ENCODE results near the gene DAB1. TPM values are rescaled to one million over a fixed set of nuclear protein-coding genes. Genes with fewer than 3 reads are reported as not detected.

Gene DAB1
- total RNA-seq, 1 experiment from 2014 or later, result not detected

DNA sequence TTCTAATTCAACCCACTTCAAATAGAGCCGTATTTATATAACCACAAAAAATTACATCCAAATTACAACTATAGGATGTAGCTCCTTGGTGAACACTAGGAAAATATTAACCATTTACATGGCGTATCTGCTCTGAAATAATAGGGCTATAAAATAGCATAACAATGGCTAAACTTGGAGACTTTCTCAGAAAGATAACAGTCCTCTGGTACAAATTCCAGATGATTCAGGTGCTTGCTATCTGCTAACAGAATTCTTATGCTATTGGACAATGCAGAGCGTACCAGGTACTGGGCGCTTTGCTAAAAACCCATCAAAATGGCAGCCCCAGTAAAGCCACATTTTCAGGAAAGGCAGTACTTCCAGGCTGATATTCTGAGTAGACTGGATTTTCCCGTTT, 248.4 kb downstream of the DAB1 start:
- intact Hi-C loops (cut with micrococcal nuclease), result no loop called here
- Histone ChIP-seq H3K4me2 (ENCODE audit: low read length) (no peak overlapping the region), H3K4me3 (replicated peaks in 1 of 2; ENCODE audit: low read depth in 1 of 2, low read length in 2 of 2) (no peak overlapping the region), H3K36me3 (ENCODE audit: control insufficient read depth in 1 of 2, insufficient read depth in 2 of 2, low read length in 2 of 2) (no peaks in the 10 kb centered on the region), H3K9ac (ENCODE audit: low read length) (no peak overlapping the region), H2AFZ (ENCODE audit: low read depth, low read length, poor library complexity, severe bottlenecking) (no peak overlapping the region), H4K20me1 (ENCODE audit: insufficient read depth) (no peaks in the 10 kb centered on the region), H3K9me2 (ENCODE audit: insufficient read depth) (no peaks in the 10 kb centered on the region), H3K27ac (ENCODE audit: low read depth, low read length) (no peak overlapping the region), H3K9me3 (ENCODE audit: control insufficient read depth in 1 of 2, insufficient read depth in 1 of 2, low read depth in 1 of 2, low read length in 2 of 2) (no peaks in the 10 kb centered on the region), H3K27me3 (ENCODE audit: insufficient read depth, low read length) (no peaks in the 10 kb centered on the region), H3K79me2 (ENCODE audit: insufficient read depth, low read length) (no peaks in the 10 kb centered on the region), H3K4me1 (ENCODE audit: control insufficient read depth in 1 of 2, insufficient read depth in 2 of 2, low read length in 2 of 2) (no peaks in the 10 kb centered on the region)
- ChIA-PET RAD21 (ENCODE audit: low non-redundant PET in 1 of 2, low total read pairs in 2 of 2, uncharacterized antibody in 2 of 2, unreplicated experiment in 2 of 2) (no interaction called here), CTCF (no interaction called here), POLR2A (no interaction called here)
- TF ChIP-seq YY1 (IDR thresholded peaks at IDR 0.05; ENCODE audit: extremely low read depth, insufficient replicate concordance, low read depth, low read length), result no peak
- no peak for TF ChIP-seq TCF7L2 (IDR thresholded peaks at IDR 0.05; ENCODE audit: borderline replicate concordance, extremely low read depth, insufficient read depth, insufficient read length)
- TF ChIP-seq, protein P1, sequence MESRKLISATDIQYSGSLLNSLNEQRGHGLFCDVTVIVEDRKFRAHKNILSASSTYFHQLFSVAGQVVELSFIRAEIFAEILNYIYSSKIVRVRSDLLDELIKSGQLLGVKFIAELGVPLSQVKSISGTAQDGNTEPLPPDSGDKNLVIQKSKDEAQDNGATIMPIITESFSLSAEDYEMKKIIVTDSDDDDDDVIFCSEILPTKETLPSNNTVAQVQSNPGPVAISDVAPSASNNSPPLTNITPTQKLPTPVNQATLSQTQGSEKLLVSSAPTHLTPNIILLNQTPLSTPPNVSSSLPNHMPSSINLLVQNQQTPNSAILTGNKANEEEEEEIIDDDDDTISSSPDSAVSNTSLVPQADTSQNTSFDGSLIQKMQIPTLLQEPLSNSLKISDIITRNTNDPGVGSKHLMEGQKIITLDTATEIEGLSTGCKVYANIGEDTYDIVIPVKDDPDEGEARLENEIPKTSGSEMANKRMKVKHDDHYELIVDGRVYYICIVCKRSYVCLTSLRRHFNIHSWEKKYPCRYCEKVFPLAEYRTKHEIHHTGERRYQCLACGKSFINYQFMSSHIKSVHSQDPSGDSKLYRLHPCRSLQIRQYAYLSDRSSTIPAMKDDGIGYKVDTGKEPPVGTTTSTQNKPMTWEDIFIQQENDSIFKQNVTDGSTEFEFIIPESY (IDR thresholded peaks at IDR 0.05; ENCODE audit: extremely low read depth, insufficient replicate concordance, low read length), result no peak
- TF ChIP-seq SRF (IDR thresholded peaks at IDR 0.05; ENCODE audit: low read depth), result no peak
- no peak for TF ChIP-seq SP1 (IDR thresholded peaks at IDR 0.05; ENCODE audit: low read depth)
- no peak for TF ChIP-seq ZNF274 (IDR thresholded peaks at IDR 0.05; ENCODE audit: low read depth, low read length)
- no peak for TF ChIP-seq SIN3A (IDR thresholded peaks at IDR 0.05; ENCODE audit: low read depth)
- ATAC-seq (no peak), DNase-seq (ENCODE audit: low read depth, low spot score) (no peak)
- BruUV-seq (replicated peaks), result no TSS peak

DNA sequence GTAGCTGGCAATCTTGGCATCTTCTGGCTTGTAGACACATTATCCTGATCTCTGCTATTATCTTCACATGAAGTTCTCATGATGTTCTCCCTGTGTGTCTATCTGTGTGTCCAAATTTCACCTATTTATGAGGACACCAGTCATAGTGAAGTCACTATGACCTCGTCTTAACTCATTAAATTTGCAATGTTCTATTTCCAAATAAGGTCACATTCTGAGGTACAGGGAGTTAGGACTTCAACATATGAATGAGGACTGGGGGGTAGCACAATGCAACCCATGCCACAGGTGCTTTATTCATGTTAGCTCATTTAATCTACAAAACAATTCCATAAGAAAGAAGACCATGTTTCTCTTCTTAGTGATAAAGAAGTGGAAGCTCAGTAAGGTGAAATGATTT, 251.8 kb downstream of the DAB1 start:
- Histone ChIP-seq H3K9me3 (ENCODE audit: control insufficient read depth in 1 of 2, insufficient read depth in 1 of 2, low read depth in 1 of 2, low read length in 2 of 2) (no peaks in the 10 kb centered on the region), H3K4me2 (ENCODE audit: low read length) (no peak overlapping the region), H3K4me3 (replicated peaks in 1 of 2; ENCODE audit: low read depth in 1 of 2, low read length in 2 of 2) (no peak overlapping the region), H3K36me3 (ENCODE audit: control insufficient read depth in 1 of 2, insufficient read depth in 2 of 2, low read length in 2 of 2) (no peaks in the 10 kb centered on the region), H3K9me2 (ENCODE audit: insufficient read depth) (no peaks in the 10 kb centered on the region), H2AFZ (ENCODE audit: low read depth, low read length, poor library complexity, severe bottlenecking) (no peak overlapping the region), H3K27me3 (ENCODE audit: insufficient read depth, low read length) (no peaks in the 10 kb centered on the region), H3K9ac (ENCODE audit: low read length) (no peak overlapping the region), H4K20me1 (ENCODE audit: insufficient read depth) (no peaks in the 10 kb centered on the region), H3K27ac (ENCODE audit: low read depth, low read length) (no peak overlapping the region), H3K79me2 (ENCODE audit: insufficient read depth, low read length) (no peaks in the 10 kb centered on the region), H3K4me1 (ENCODE audit: control insufficient read depth in 1 of 2, insufficient read depth in 2 of 2, low read length in 2 of 2) (no peaks in the 10 kb centered on the region)
- intact Hi-C loops (cut with micrococcal nuclease), result no loop called here
- RAD21 ChIA-PET (ENCODE audit: low non-redundant PET in 1 of 2, low total read pairs in 2 of 2, uncharacterized antibody in 2 of 2, unreplicated experiment in 2 of 2), result no interaction called here
- DNase-seq (ENCODE audit: low read depth, low spot score) (no peak), ATAC-seq (no peak)
- no TSS peak for BruUV-seq (replicated peaks)
- POLR2A ChIA-PET, result no interaction called here
- CTCF ChIA-PET, result no interaction called here
- TF ChIP-seq EZH2phosphoT487 (IDR thresholded peaks at IDR 0.05; ENCODE audit: borderline replicate concordance) (no peak), YY1 (IDR thresholded peaks at IDR 0.05; ENCODE audit: extremely low read depth, insufficient replicate concordance, low read depth, low read length) (no peak), JUND (IDR thresholded peaks at IDR 0.05) (no peak), ELF1 (IDR thresholded peaks at IDR 0.05; ENCODE audit: borderline replicate concordance, low read depth) (no peak), EZH2 (IDR thresholded peaks at IDR 0.05) (no peak), CBX3 (IDR thresholded peaks at IDR 0.05; ENCODE audit: low read depth) (no peak), SP1 (IDR thresholded peaks at IDR 0.05; ENCODE audit: low read depth) (no peak), RAD21 (IDR thresholded peaks at IDR 0.05; ENCODE audit: low read depth) (no peak)
- TF ChIP-seq, protein P2, sequence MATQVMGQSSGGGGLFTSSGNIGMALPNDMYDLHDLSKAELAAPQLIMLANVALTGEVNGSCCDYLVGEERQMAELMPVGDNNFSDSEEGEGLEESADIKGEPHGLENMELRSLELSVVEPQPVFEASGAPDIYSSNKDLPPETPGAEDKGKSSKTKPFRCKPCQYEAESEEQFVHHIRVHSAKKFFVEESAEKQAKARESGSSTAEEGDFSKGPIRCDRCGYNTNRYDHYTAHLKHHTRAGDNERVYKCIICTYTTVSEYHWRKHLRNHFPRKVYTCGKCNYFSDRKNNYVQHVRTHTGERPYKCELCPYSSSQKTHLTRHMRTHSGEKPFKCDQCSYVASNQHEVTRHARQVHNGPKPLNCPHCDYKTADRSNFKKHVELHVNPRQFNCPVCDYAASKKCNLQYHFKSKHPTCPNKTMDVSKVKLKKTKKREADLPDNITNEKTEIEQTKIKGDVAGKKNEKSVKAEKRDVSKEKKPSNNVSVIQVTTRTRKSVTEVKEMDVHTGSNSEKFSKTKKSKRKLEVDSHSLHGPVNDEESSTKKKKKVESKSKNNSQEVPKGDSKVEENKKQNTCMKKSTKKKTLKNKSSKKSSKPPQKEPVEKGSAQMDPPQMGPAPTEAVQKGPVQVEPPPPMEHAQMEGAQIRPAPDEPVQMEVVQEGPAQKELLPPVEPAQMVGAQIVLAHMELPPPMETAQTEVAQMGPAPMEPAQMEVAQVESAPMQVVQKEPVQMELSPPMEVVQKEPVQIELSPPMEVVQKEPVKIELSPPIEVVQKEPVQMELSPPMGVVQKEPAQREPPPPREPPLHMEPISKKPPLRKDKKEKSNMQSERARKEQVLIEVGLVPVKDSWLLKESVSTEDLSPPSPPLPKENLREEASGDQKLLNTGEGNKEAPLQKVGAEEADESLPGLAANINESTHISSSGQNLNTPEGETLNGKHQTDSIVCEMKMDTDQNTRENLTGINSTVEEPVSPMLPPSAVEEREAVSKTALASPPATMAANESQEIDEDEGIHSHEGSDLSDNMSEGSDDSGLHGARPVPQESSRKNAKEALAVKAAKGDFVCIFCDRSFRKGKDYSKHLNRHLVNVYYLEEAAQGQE (IDR thresholded peaks at IDR 0.05; ENCODE audit: low read depth), result no peak
- TF ChIP-seq, protein P3, sequence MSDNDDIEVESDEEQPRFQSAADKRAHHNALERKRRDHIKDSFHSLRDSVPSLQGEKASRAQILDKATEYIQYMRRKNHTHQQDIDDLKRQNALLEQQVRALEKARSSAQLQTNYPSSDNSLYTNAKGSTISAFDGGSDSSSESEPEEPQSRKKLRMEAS (IDR thresholded peaks at IDR 0.05), result no peak

All from HCT116 (cell line).